Left lung (tissue), 10 donors: ENCODE data around the gene CCDC71. TPM values are rescaled to one million over a fixed set of nuclear protein-coding genes. Genes with fewer than 3 reads are reported as not detected.
A peak's percentile ranks its signal among the peaks of the same experiment; 100 is the strongest.

Experiments used
- ATAC-seq: fragments of 200-7000 bp; cut with Tn5 transposase; one replicate; pipeline ENCODE4 v1.9.1; 2020; ENCODE audit warnings: moderate library complexity
- DNase-seq, 4 donors: peaks; one replicate each; pipeline ENCODE4 v3.0.0-alpha.2; 2013 to 2020
- H3K27ac ChIP-seq, 2 donors: fragments of 200-600 bp; sonication (generic) in 1 of 2; one replicate each; pipeline versions ENCODE4 v1.5.0 to v1.8.0; 2020 to 2021
- H3K27me3 ChIP-seq, 2 donors: fragments of 200-600 bp; sonication (generic) in 1 of 2; one replicate each; pipeline versions ENCODE4 v1.5.0 to v1.8.0; 2020 to 2021
- H3K36me3 ChIP-seq, 2 donors: fragments of 200-600 bp; sonication (generic) in 1 of 2; one replicate each; pipeline versions ENCODE4 v1.5.0 to v1.8.0; 2020 to 2021
- H3K4me1 ChIP-seq, 2 donors: fragments of 200-600 bp; one replicate each; pipeline ENCODE4 v1.8.0; 2021
- H3K4me3 ChIP-seq, 2 donors: fragments of 200-600 bp; sonication (generic) in 1 of 2; one replicate each; pipeline versions ENCODE4 v1.5.0 to v1.8.0; 2020 to 2021; ENCODE audit warnings: mild to moderate bottlenecking in 1 of 2
- H3K9me3 ChIP-seq, 2 donors: fragments of 200-600 bp; sonication (generic) in 1 of 2; one replicate each; pipeline versions ENCODE4 v1.5.0 to v1.8.0; 2020 to 2021
- CTCF ChIP-seq, 2 donors: fragments of 200-600 bp; sonication (generic) in 1 of 2; IDR thresholded peaks; one replicate each; pipeline versions ENCODE4 v1.5.0 to v1.8.0; 2021; ENCODE audit warnings: antibody characterized with exemption in 2 of 2
- intact Hi-C, 2 donors: fragments of 100-400 bp; cut with DNase I; formaldehyde crosslinking; loops; one replicate each; pipeline versions ENCODE4 v1.11.2 to v1.14.2; 2022
- polyA plus RNA-seq, 6 donors: library from polyadenylated mRNA; unstranded; fragments of 120-200 nt; gene quantifications; one replicate each; pipeline ENCODE4 v1.2.1, GENCODE V29; 2013; ENCODE audit not compliant: insufficient read length in 6 of 6
- total RNA-seq, 2 donors: library from RNA; stranded (reverse); fragmentation: NEBNext Ultra II Directional; extraction: Animal tissue kit (Norgen Biotek cat#: 25700); gene quantifications; one replicate each; pipeline ENCODE4 v1.2.1, GENCODE V29; 2021
- donor health status: DM: no; HTN: yes; CAD: no.
- donor health status: DM: no; HTN: no; CAD: no.

CCDC71 gene
- total and polyA plus RNA-seq, 8 donors = 15.8 to 24.9 (median 20.5) TPM

- H3K27ac ChIP-seq = no peak overlapping the region
- ATAC-seq (no peak), DNase-seq (peak in 1 of 4 donors; percentile 69)
- H3K9me3 ChIP-seq = no peaks in the 10 kb centered on the region
- intact Hi-C loops = no loop called here
- H3K27me3 ChIP-seq = no peaks in the 10 kb centered on the region
- H3K36me3 ChIP-seq = peaks cover 0 to 83% of the 10 kb centered on the region in 2 donors
- peaks cover 12 to 18% of the 10 kb centered on the region in 2 donors for H3K4me1 ChIP-seq
- H3K4me3 ChIP-seq = no peak overlapping the region
- no peak for TF ChIP-seq CTCF (IDR thresholded peaks at IDR 0.05)
These were observed 44.1 kb downstream of the CCDC71 start for GRCh38 chr3:49122022-49122421.

GRCh38 chr3:49121132-49121736 lies 44.9 kb downstream of the CCDC71 start:
- intact Hi-C loops = no loop called here
- Histone ChIP-seq H3K4me3 (peak overlapping the region; percentile 63 to 80), H3K27me3 (no peaks in the 10 kb centered on the region), H3K27ac (peak overlapping the region; percentile 90 to 92), H3K9me3 (no peaks in the 10 kb centered on the region), H3K36me3 (peaks cover 0 to 83% of the 10 kb centered on the region in 2 donors), H3K4me1 (peaks cover 12 to 18% of the 10 kb centered on the region in 2 donors)
- TF ChIP-seq CTCF (IDR thresholded peaks at IDR 0.05) = no peak
- DNase-seq (no peak), ATAC-seq (no peak)

GRCh38 chr3:49120438-49121131 lies 45.5 kb downstream of the CCDC71 start, which contains the start of gene USP19:
TSS of gene USP19 (minus strand) at chr3:49120823. CDS start at chr3:49119145, 1,678 bp downstream.
- TF ChIP-seq CTCF (IDR thresholded peaks at IDR 0.05) = no peak
- peak; percentile 93 for ATAC-seq
- no peaks in the 10 kb centered on the region for H3K27me3 ChIP-seq
- H3K9me3 ChIP-seq = no peaks in the 10 kb centered on the region
- peaks cover 4 to 83% of the 10 kb centered on the region in 2 donors for H3K36me3 ChIP-seq
- peak; percentile 92 to 99 (median 96) for DNase-seq
- intact Hi-C loops = no loop called here
- peaks cover 12 to 18% of the 10 kb centered on the region in 2 donors for H3K4me1 ChIP-seq
- peak within 1 kb of the TSS; percentile 90 to 92 for H3K27ac ChIP-seq
- peak within 1 kb of the TSS; percentile 63 to 80 for H3K4me3 ChIP-seq

- TF ChIP-seq CTCF (IDR thresholded peaks at IDR 0.05) = no peak
- Histone ChIP-seq H3K4me3 (peak overlapping the region; percentile 63 to 80), H3K27me3 (no peaks in the 10 kb centered on the region), H3K36me3 (peaks cover 4 to 83% of the 10 kb centered on the region in 2 donors), H3K4me1 (peaks cover 12 to 18% of the 10 kb centered on the region in 2 donors), H3K9me3 (no peaks in the 10 kb centered on the region), H3K27ac (peak overlapping the region; percentile 90 to 92)
- DNase-seq (no peak), ATAC-seq (no peak)
- intact Hi-C loops = no loop called here
These were observed 46.1 kb downstream of the CCDC71 start for GRCh38 chr3:49120096-49120437.

GRCh38 chr3:49119439-49119838 lies 46.7 kb downstream of the CCDC71 start:
- H3K9me3 ChIP-seq = no peaks in the 10 kb centered on the region
- intact Hi-C loops = no loop called here
- H3K27me3 ChIP-seq = no peaks in the 10 kb centered on the region
- no peak for TF ChIP-seq CTCF (IDR thresholded peaks at IDR 0.05)
- H3K27ac ChIP-seq = peak overlapping the region; percentile 90 to 92
- ATAC-seq (no peak), DNase-seq (no peak)
- peaks cover 12 to 18% of the 10 kb centered on the region in 2 donors for H3K4me1 ChIP-seq
- H3K4me3 ChIP-seq = peak overlapping the region; percentile 63 to 80
- peaks cover 4 to 83% of the 10 kb centered on the region in 2 donors for H3K36me3 ChIP-seq
